HG03066 (cell line): ENCODE measurements around the gene TSG101.

Source experiments
- ATAC-seq: cut with Tn5 transposase; IDR thresholded peaks from one replicate; pipeline ENCODE4 v1.9.1; 2021; ENCODE audit warnings: low read depth; ENCODE audit not compliant: unreplicated experiment

The TSG101 gene

DNA sequence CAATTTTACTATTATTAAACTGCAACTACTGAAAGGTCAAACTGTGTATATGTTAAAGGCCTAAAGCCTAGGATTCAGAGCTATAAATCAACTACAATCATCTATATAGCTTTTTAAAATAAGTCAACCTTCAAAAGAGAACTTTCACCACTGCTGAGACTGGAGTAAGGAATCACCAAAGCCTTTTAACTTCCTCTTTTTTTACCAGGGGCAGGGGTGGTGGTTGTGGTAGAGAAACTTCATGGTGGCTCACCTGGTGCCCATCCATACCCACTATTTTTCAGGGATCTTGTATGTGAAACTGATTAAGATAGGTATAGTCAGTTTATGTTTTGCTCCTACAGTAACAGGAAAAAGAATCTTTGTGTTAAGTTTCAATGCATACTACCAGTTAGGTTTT, 31.5 kb downstream of the TSG101 start:
- ATAC-seq, result no peak

GRCh38 chr11:18493310-18493709, 33.4 kb downstream of the TSG101 start:
- no peak for ATAC-seq

DNA sequence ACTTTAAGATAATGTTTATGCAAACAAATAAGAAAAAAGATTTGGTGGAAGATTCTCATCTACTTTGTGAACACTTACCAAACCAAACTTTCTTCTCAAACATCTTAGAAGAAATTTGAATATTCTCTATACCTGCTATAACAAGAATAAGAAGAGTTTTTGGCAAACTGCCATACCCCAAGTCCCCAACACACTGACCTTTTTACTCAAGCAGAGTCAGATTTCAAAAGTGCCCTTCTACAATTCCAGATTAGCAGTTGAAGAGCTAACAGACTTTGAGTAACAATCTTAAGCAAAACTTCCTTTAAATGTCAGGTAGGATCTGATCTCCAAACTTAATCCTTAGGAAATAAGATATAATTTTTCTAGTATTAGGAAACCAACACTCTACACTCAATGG, 33.9 kb downstream of the TSG101 start:
- no peak for ATAC-seq

DNA sequence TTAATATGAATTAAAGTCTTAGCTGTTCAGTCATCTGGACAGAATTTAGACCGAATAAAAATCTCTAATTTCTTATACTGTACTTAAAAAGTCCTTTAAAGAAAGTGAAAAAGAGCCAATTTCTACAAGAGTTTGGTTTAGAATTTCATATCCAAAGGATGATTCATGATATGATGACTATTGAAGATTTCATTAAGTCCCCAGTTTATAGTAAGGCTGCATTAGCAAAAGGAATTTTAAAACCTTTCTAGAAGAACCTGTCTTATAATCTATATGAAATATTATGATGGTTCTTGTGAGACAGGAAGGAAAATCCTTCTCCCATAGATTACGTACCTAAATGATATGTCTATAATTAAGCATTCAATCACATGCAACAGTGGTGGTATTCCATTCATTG, 34.8 kb downstream of the TSG101 start:
- ATAC-seq, result no peak

- ATAC-seq, result no peak
Measured at GRCh38 chr11:18490736-18491485, 35.8 kb downstream of the TSG101 start.

DNA sequence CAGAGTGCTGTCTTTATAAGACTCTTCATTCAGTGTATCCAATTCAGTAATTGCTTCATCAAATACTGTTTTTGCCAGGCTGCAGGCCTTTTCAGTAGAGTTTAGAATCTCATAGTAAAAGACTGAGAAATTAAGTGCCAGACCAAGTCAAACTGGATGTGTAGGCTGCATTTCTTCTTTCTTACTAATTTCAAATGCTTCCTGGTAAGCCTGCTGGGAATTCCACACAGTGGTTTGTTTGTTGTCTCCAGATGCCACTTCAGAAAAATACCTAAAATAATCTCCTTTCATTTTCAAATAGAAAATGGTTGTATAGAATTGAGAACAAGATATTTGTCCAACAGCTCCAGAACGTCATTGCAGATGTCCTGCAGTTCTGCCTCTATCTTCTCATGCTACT, 36.4 kb downstream of the TSG101 start:
- no peak for ATAC-seq

DNA sequence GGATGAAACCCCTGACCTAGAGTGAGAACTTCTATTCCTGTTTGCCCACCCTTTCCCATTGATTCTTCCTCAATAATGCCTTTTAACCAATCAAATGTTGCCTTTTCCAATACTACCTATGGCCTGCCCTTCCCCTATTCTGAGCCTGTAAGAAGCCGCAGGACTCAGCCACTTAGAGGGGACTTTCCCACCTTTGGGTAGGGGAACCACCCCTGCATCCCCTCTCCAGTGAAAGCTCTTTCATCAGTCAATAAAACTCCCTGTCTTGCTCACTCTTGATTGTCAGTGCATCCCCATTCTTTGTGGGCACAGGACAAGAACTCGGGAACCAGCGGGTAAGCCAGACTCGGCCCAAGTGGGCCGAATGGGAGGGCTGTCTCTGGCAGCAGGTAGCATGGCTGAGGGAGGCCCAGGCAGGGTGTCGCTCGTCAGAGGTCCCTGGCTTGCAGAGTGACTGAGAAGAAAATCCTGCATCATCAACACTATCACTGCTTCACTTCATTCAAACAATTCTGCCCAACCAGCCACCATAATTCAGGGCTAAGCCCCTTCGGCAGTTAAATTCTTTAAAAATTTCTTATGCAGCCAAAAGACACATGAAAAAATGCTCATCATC, 40.7 kb downstream of the TSG101 start:
- ATAC-seq, result no peak

DNA sequence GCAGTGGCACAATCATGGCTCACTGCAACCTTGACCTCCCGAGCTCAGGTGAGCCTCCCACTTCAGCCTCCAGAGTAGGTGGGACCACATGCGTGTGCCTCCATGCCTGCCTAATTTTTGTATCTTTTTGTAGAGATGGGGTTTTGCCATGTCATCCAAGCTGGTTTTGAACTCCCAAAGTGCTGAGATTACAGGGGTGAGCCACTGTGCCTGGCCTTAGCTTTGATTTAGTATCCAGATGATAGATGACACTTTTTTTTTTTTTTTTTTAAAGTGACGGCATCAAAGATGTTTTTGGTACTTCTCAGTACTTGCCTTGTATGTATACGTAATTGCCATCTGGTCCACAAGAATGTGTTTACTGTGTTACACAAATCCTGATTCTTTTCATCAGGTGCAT, 47.7 kb downstream of the TSG101 start:
- ATAC-seq, result no peak

- no peak for ATAC-seq
Measured at GRCh38 chr11:18472587-18472986, 54.2 kb downstream of the TSG101 start.

DNA sequence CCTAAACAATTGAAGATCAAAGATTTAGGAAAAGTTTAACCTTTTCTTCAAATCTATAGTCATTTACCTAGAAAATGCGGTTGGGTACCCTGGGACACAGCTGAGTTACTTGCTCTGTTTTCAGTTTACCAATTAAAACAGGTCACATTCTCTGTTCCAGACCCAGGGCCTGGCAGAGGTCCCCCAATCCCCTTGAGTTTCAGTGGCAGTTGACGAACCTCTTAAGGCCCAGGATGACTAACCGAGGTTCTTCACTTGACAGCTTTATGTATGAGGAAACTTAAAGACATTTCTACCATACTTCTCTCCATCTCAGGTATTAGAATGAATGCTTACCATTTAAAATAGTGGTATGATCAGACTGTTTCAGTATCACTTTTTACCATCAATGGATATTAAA, 54.7 kb downstream of the TSG101 start:
- ATAC-seq, result no peak

GRCh38 chr11:18468961-18469360, 57.8 kb downstream of the TSG101 start:
- no peak for ATAC-seq

- no peak for ATAC-seq
Measured at GRCh38 chr11:18468059-18468458, 58.7 kb downstream of the TSG101 start.

DNA sequence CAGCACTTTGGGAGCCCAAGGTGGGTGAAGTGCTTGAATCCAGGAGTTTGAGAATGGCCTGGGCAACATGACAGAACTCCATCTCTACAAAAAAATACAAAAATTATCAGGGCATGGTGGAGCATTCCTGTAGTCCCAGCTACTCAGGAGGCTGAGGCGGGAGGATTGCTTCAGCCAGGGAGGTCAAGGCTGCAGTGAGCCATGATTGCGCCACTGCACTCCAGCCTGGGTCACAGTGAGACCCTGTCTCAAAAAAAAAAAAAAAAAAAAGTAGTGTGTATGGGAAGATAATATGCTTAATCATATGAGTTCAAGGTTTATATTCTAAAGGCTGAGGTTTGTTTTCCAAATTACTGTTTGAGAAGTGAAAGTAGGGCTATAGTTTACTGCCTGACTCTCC, 60.3 kb downstream of the TSG101 start:
- ATAC-seq, result no peak

- ATAC-seq, result no peak
Measured at GRCh38 chr11:18463439-18463838, 63.3 kb downstream of the TSG101 start.

DNA sequence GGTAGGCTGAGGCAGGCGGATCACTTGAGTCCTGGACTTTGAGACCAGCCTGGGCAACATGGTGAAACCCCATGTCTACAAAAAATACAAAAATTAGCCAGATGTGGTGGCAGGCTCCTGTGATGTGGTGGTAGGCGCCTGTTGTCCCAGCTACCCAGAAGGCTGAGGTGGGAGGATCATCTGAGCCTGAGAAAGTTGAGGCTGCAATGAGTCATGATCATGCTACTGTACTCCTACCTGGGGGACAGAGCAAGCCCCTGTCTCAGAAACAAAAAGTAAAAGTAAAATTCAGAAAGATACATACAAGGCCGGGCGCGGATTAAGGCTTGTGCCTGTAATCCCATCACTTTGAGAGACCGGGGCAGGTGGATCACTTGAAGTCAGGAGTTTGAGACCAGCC, 64.8 kb downstream of the TSG101 start:
- ATAC-seq, result no peak

DNA sequence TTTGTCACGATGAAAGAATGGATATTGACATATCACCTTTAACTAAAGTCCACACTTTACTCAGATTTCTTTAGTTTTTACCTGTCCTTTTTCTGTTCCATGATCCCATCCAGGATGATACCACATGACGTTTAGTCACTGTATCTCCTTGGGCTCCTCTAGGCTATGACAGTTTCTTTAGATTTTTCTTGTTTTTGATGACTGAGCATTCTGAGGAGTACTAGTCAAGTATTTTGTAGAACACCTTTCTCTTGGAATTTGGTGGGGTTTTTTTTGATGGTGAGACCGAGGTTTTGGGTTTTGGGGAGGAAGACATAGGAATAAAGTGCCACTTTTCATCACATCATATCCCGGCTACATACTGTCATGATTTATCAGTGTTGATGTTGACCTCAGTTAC, 67.1 kb downstream of the TSG101 start:
- ATAC-seq, result no peak

DNA sequence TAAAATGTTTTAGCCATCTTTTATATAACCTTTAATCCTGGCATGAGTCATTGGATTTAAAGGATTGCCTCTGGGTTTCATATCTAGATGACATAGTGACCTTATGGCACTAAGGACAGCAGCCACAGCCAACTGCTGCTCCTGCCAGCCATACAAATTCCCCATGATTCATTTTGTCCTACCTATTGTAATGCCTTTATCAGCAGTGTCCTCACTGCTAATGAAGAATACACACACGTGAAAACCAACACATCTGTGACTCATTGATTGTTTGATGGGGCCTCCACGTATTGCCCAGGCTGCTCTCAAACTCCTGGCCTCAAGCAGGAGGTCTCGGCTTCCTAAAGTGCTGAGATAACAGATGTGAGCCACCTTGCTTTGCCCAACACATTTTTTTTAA, 69.3 kb downstream of the TSG101 start:
- no peak for ATAC-seq

GRCh38 chr11:18455686-18456372, 70.9 kb downstream of the TSG101 start, which contains the start of gene LDHAL6A:
TSS of gene LDHAL6A (plus strand) at chr11:18455856. CDS start at chr11:18456681, 825 bp downstream.
- no peak for ATAC-seq

DNA sequence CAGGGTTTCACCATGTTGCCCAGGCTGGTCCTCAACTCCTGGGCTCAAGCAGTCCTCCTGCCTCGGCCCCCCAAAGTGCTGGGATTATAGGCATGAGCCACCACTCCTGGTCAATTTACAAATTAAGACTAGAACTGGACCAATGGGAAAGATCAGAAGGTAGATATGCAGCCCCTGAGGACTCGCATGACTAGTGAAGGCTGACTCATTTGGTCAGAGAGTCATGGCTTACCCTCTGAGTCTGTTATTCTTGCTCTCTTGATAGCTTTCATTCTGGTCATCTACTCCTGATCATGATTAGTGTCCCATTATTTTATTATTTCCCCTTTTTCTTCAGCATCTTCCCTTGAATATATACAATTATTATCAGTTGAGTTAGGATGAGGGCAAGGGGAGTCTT, 73.8 kb downstream of the TSG101 start:
- no peak for ATAC-seq

DNA sequence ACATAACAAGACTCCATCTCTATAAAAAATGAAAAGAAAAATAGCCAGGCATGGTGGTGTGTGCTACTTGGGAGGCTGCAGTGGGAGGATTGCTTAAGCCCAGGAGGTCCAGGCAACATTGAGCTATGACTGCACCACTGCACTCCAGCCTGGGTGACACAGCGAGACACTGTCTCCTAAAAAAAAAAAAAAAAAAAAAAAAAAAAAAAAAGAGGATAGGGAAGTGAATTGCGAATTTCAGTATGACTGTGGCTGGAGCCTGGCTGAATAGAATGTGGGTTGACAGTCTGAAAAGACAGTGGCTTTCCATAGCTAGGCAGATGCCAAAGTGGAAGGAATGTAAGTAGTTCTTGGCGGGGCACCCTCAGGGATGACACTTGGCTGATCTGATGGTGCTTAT, 77.5 kb downstream of the TSG101 start:
- ATAC-seq, result no peak

- no peak for ATAC-seq
Measured at GRCh38 chr11:18438691-18439090, 88.1 kb downstream of the TSG101 start.
